Peyer's patch (tissue), 4 donors: ENCODE data around the gene VPS25.

Experiments used
- CTCF ChIP-seq, 6 experiments: fragments of 450-650 bp in 4 of 6; fragments of 200-600 bp in 2 of 6; sonication (generic) in 1 of 6; IDR thresholded peaks; one replicate each; pipeline ENCODE4 v1.5.1; 2017 to 2019; ENCODE audit warnings: antibody characterized with exemption in 6 of 6, mild to moderate bottlenecking in 3 of 6, moderate library complexity in 1 of 6
- POLR2A ChIP-seq, 2 donors: fragments of 450-650 bp; IDR thresholded peaks; one replicate each; pipeline ENCODE4 v1.5.1; 2017; ENCODE audit warnings: antibody characterized with exemption in 2 of 2, mild to moderate bottlenecking in 2 of 2, moderate library complexity in 2 of 2

- peak; percentile 4 to 64 (median 52) for TF ChIP-seq CTCF (IDR thresholded peaks at IDR 0.05)
- TF ChIP-seq POLR2A (IDR thresholded peaks at IDR 0.05) = no peak
Measured at GRCh38 chr17:42819939-42820535, 46.8 kb downstream of the VPS25 start.
